Kidney capillary endothelial cell (primary cell): ENCODE data around the gene TBC1D3C.
"Not testable (repeated sequence)": the region's sequence is repeated elsewhere in the genome, so short reads cannot be mapped to it uniquely, and the experiment has no call there.

Experiments
- DNase-seq: peaks from one replicate; pipeline ENCODE4 v3.0.0-alpha.2; 2018; ENCODE audit warnings: low spot score

TBC1D3C gene

GRCh38 chr17:38068534-38068933 is at the start of gene TBC1D3C:
TBC1D3C (minus strand) TSS chr17:38068634; CDS start chr17:38067066, 1,568 bp downstream.
- DNase-seq = not testable (repeated sequence)

GRCh38 chr17:38099262-38099661 is 30.8 kb upstream of the TBC1D3C start:
- DNase-seq = not testable (repeated sequence)

- DNase-seq = not testable (repeated sequence)
Observed at GRCh38 chr17:38094059-38094694, 25.7 kb upstream of the TBC1D3C start.

- not testable (repeated sequence) for DNase-seq
Observed at GRCh38 chr17:38088120-38088519, 19.7 kb upstream of the TBC1D3C start.

GRCh38 chr17:38087344-38087743 is 18.9 kb upstream of the TBC1D3C start:
- DNase-seq = not testable (repeated sequence)
